C1 segment of cervical spinal cord (tissue), 14 donors: ENCODE results near the gene ZNF554.

Experiments
- DNase-seq, 14 donors: peaks; one replicate each; lab custom pipeline; 2025; lab: John Stamatoyannopoulos, UW

Gene ZNF554

DNA sequence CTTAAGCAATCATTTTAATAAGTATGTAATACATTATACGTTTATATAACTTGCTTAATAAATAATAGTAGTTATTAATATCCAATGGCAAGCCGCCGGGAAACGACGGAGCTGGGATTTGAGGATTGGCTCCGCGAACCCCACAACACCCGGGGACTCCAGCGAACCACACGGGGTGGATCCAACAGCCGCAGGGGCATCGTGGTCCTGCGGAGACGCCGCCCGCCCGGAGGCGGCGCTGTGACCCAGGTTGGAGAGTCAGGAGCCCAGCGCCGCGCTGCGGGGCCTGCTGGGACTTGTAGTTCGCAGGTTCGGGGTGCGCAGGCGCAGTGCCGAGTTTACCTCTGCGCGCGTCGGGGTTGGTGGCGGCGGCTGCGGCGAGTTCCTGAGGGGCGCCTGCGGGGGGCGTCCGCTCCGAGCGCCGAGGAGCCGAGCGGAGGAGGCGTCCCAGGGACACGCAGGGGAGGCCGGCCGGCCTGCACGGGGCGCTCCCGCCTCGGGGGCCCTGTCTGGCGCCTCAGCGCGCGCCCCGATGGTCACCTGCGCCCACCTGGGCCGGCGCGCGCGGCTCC, at the start of gene ZNF554:
ZNF554 (plus strand) TSS at position 329 of the 572 bp plus-strand sequence; CDS start at position 533, 204 bp downstream.
- peak; percentile 24 to 94 (median 84) for DNase-seq

GRCh38 chr19:2770055-2771013, 49.3 kb upstream of the ZNF554 start:
- DNase-seq: peak in 7 of 14 donors; percentile 27 to 59 (median 45)

DNA sequence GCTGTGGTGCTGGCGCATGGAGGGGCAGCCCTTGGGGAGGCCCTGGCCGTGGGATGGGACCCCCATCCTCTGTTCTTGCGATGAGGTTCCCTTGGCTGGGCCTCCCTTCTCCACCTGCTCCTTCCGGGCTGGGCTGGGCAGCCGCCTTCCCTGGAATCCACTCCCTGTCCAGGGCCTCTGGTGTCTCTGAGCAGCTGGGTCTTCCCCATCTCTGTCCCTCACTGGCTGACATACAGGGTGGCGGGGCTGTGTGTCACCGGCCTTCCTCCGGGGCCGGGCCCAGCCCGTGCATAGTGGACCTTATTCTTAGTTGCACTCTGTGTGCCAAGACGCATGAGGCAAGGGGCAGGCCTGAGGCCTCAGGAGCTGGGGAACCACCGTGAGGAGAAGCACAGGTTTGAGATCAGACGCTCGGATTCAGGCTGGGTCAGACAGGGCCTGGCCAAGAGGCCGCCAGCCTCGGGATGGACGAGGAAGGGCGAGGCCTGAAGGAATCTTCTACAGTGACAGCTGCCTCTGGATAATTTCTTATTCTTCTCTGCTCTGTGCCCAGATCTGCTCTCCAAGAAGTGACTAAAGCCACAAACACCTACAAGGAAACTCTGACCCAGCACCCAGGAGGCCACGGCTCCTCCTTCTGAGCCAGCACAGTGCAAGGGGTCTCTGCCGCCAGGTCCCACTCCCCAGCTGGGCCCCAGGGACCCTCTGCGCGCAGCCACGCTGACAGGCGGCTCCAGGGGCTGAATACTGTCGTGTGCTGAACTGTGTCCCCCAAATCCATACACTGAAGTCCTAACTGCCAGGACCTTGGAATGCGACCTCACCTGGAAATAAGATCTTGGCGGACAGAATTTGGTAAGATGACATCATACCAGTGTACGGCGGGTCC, 47.6 kb upstream of the ZNF554 start:
- DNase-seq: no peak

GRCh38 chr19:2774083-2774679, 45.5 kb upstream of the ZNF554 start:
- no peak for DNase-seq

- peak in 5 of 14 donors; percentile 33 to 74 (median 43) for DNase-seq
Measured at GRCh38 chr19:2774953-2775555, 44.6 kb upstream of the ZNF554 start.

DNA sequence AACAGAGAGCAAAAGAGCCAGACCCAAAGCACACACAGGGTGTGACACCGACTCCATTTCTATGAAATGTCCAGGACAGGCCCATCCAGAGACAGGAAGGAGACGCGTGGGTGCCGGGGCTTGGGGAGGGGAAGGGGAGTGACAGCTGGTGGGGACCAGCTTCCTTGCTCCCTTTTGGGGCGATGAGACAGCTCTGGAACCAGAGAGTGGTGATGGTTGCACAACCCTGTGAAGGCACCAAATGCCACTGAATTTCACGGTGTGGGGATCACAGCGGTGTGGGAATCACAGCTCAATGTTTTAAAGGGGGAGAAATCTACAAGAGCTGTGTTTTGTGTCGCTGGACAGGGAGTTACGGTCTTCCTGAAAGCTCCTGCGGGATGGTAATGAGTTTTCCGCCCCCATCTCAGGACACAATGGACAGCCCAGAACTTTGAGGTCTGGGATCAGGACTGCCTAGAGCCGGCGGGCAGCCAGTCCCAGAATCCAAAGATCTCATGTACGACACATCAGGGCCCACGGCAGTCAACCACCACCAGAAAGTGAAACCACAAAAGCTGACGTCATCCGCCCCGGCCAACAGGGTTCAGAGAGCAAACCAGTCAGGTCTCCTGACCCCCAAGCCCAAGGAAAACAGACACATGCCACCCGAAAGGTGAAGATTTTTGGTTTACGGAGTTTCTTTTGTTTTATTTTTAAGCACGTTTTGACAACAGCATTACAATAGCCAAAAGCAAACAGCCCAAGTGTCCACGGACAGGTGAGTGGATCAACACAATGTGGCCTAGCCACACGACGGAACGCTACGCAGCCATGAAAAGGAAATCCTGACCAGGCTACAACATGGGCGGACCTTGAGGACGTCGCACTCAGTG, 43.9 kb upstream of the ZNF554 start:
- peak in 7 of 14 donors; percentile 13 to 74 (median 38) for DNase-seq

DNA sequence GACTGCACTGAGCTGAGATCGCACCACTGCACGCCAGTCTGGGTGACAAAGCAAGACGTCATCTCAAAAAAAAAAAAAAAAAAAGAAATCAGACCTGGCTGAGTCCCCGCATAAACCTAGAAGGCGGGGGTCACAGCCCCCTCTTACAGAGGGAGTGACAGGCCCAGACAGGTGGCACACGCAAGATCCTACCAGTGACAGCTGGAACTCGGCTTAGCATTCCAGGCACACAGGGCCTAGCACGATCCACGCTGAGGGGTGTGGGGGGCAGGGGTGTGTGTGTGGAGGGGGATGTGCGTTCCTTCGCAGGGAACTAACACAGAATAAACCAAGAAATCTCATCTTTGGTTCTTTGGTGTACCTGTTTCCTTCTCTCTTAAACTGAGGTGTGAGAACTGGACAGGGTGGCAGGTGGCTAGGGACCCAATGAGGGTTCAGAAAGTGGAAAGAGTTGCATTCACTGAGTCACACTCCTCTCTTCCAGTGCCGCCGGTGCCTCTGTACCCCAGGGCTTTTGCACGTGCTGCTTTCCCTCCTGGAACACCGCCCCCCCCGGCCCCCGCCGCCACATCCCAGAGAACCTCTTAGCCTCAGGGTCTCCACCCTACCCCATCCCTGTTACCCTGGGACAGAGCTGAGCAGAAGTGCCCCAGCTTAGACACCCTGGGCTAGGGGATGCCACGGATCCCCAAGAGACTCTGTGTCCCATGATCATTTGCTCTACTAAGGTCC, 41.5 kb upstream of the ZNF554 start:
- no peak for DNase-seq

DNA sequence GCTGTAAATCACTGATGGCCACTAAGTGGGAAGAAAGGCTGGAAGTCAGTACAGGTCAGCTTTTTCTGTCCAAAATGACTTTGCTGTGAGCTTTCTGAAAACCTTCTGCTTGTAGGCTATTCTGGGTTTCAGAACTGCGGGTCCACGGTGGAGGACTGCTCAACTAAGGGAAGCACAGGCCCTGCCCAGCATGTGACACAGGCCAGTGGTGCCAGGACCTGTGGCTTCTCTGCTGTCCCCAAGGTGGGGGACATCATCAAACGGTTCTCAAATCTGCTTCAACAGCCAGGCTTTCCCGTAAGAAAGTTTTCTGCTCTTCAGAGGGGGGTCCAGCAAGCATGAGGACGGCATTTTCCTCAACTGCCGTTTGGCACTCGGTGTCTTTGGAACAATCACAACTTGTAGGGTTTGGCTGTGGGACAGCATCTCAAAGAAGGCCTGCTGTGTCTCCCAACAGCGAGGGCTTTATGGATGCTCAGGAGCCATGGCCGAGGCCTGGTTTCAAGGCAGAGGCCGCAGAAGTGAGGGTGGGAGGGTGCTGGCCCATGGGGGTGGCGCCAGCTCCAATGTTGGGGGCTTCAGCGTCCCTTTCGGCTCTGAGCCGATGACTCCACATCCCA, 40.4 kb upstream of the ZNF554 start:
- peak in 11 of 14 donors; percentile 15 to 66 (median 48) for DNase-seq

DNA sequence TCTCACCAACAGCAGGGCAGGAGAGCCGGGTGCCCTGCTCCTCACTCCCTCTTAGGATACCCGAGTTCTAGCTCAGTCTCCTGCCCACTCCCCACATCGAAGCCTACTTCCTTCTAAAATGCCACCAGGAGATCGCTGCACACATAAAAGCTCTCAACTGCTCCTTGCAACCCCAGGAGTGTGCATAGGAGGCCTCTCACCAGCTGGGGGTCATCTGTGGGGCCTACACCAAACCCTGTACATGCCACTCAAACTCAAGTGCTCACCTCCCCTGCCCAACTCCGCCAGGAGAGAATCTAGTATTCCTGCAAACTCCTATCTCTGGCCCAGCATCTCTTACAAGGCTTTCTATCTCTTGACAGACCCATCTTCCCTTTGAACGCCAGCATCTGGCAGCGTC, 39.4 kb upstream of the ZNF554 start:
- DNase-seq: no peak

- no peak for DNase-seq
Measured at GRCh38 chr19:2782329-2782935, 37.2 kb upstream of the ZNF554 start.

- peak; percentile 69 to 99 (median 96) for DNase-seq
Measured at GRCh38 chr19:2782936-2783780, 36.5 kb upstream of the ZNF554 start, which contains the start of gene SGTA. Gene SGTA (minus strand): TSS chr19:2783273. CDS start chr19:2769068, 14,205 bp downstream.

GRCh38 chr19:2783781-2784145, 35.9 kb upstream of the ZNF554 start:
- no peak for DNase-seq

- peak; percentile 73 to 96 (median 93) for DNase-seq
Measured at GRCh38 chr19:2785244-2785997, 34.2 kb upstream of the ZNF554 start, which contains the start of gene THOP1. Gene THOP1 (plus strand): TSS chr19:2785503. CDS start chr19:2785663, 160 bp downstream.

- no peak for DNase-seq
Measured at GRCh38 chr19:2787115-2787514, 32.6 kb upstream of the ZNF554 start.

DNA sequence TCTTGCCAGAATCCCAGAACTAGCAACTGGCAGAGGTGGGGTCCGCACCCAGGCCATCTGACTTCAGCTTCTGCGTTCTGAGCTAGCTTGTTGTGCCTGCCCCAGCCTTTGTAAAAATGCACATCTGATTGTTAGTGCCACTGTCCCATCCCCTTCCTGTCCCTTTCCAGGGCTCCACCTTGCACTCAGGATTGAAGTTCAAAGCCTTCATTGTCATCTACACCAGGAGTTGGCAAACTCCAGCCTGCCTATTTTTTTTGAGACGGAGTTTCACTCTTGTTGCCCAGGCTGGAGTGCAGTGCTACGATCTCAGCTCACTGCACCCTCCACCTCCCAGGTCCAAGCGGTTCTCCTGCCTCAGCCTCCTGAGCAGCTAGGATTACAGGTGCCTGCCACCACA, 31.4 kb upstream of the ZNF554 start:
- no peak for DNase-seq

- no peak for DNase-seq
Measured at GRCh38 chr19:2790194-2790556, 29.5 kb upstream of the ZNF554 start.
